Measurements from ENCODE around the gene RFK. TPM values are rescaled to one million over a fixed set of nuclear protein-coding genes. Genes with fewer than 3 reads are reported as not detected.

RFK gene
- total RNA-seq, 1 donor from 2014 or later: 24.4 TPM

GRCh38 chr9:76415154-76415553 lies 20.9 kb upstream of the RFK start:
- intact Hi-C loops (cut with DNase I): no loop called here

GRCh38 chr9:76414661-76415060 lies 20.4 kb upstream of the RFK start:
- intact Hi-C loops (cut with DNase I): no loop called here
- no peak for ATAC-seq (ENCODE audit: poor library complexity)

More at GRCh38 chr9:76415154-76415553, 20.9 kb upstream of the RFK start:
- ATAC-seq (ENCODE audit: poor library complexity) (no peak), DNase-seq (no peak)

GRCh38 chr9:76413658-76414057 lies 19.4 kb upstream of the RFK start:
- intact Hi-C loops (cut with DNase I): no loop called here
- no peak for ATAC-seq (ENCODE audit: poor library complexity)
- DNase-seq: no peak

More at GRCh38 chr9:76414661-76415060, 20.4 kb upstream of the RFK start:
- no peak for DNase-seq

GRCh38 chr9:76412638-76413037 lies 18.4 kb upstream of the RFK start:
- intact Hi-C loops (cut with DNase I): no loop called here
- ATAC-seq (ENCODE audit: poor library complexity) (no peak), DNase-seq (no peak)

GRCh38 chr9:76405868-76406267 lies 11.6 kb upstream of the RFK start:
- intact Hi-C loops (cut with DNase I): no loop called here
- DNase-seq (no peak), ATAC-seq (ENCODE audit: poor library complexity) (no peak)

GRCh38 chr9:76405340-76405739 lies 11.1 kb upstream of the RFK start:
- ATAC-seq (ENCODE audit: poor library complexity) (no peak), DNase-seq (no peak)
- intact Hi-C loops (cut with DNase I): no loop called here

GRCh38 chr9:76404401-76404800 lies 10.2 kb upstream of the RFK start:
- ATAC-seq (ENCODE audit: poor library complexity) (no peak), DNase-seq (no peak)
- intact Hi-C loops (cut with DNase I): no loop called here

- DNase-seq: no peak
- peak; percentile 79 for ATAC-seq (ENCODE audit: poor library complexity)
- intact Hi-C loops (cut with DNase I): no loop called here
Observed at GRCh38 chr9:76403352-76403751, 9.1 kb upstream of the RFK start.

GRCh38 chr9:76401580-76402354 lies 7.5 kb upstream of the RFK start:
- DNase-seq: no peak
- intact Hi-C loops (cut with DNase I): no loop called here
- no peak for ATAC-seq (ENCODE audit: poor library complexity)

GRCh38 chr9:76401176-76401575 lies 7.0 kb upstream of the RFK start:
- ATAC-seq (ENCODE audit: poor library complexity): no peak
- no peak for DNase-seq
- intact Hi-C loops (cut with DNase I): no loop called here

- no peak for ATAC-seq (ENCODE audit: poor library complexity)
- intact Hi-C loops (cut with DNase I): no loop called here
- no peak for DNase-seq
Observed at GRCh38 chr9:76400534-76401096, 6.4 kb upstream of the RFK start.

- intact Hi-C loops (cut with DNase I): no loop called here
- ATAC-seq (ENCODE audit: poor library complexity) (no peak), DNase-seq (no peak)
Observed at GRCh38 chr9:76399856-76400255, 5.6 kb upstream of the RFK start.

- ATAC-seq (ENCODE audit: poor library complexity): no peak
- intact Hi-C loops (cut with DNase I): no loop called here
- no peak for DNase-seq
Observed at GRCh38 chr9:76396597-76396996, 2.4 kb upstream of the RFK start.

- DNase-seq (no peak), ATAC-seq (ENCODE audit: poor library complexity) (no peak)
- intact Hi-C loops (cut with DNase I): no loop called here
Observed at GRCh38 chr9:76396144-76396543, 1.9 kb upstream of the RFK start.

- ATAC-seq (ENCODE audit: poor library complexity): no peak
- intact Hi-C loops (cut with DNase I): no loop called here
Observed at GRCh38 chr9:76395381-76395780, 1.2 kb upstream of the RFK start.

GRCh38 chr9:76394960-76395252 lies 680 bp upstream of the RFK start:
- ATAC-seq (ENCODE audit: poor library complexity) (peak; percentile 71), DNase-seq (peak; percentile 62)
- intact Hi-C loops (cut with DNase I): no loop called here

More at GRCh38 chr9:76395381-76395780, 1.2 kb upstream of the RFK start:
- DNase-seq: no peak

- intact Hi-C loops (cut with DNase I): no loop called here
- no peak for ATAC-seq (ENCODE audit: poor library complexity)
- DNase-seq: no peak
Observed at GRCh38 chr9:76390656-76391055, 3.6 kb downstream of the RFK start.

- intact Hi-C loops (cut with DNase I): no loop called here
- ATAC-seq (ENCODE audit: poor library complexity) (no peak), DNase-seq (no peak)
Observed at GRCh38 chr9:76379494-76379893, 14.7 kb downstream of the RFK start.

GRCh38 chr9:76378367-76379073 lies 15.7 kb downstream of the RFK start:
- DNase-seq: no peak
- intact Hi-C loops (cut with DNase I): no loop called here
- ATAC-seq (ENCODE audit: poor library complexity): no peak

GRCh38 chr9:76377791-76378190 lies 16.4 kb downstream of the RFK start:
- DNase-seq: no peak
- no peak for ATAC-seq (ENCODE audit: poor library complexity)
- intact Hi-C loops (cut with DNase I): no loop called here
